GM19099 (cell line): ENCODE results near the gene PUS3.

Experiments used
- POLR2A ChIP-seq: IDR thresholded peaks from 3 replicates; pipeline ENCODE4 v1.6.1; 2011; ENCODE audit warnings: low read depth; ENCODE audit not compliant: insufficient read length; ENCODE audit errors: extremely low read depth

The PUS3 gene

DNA sequence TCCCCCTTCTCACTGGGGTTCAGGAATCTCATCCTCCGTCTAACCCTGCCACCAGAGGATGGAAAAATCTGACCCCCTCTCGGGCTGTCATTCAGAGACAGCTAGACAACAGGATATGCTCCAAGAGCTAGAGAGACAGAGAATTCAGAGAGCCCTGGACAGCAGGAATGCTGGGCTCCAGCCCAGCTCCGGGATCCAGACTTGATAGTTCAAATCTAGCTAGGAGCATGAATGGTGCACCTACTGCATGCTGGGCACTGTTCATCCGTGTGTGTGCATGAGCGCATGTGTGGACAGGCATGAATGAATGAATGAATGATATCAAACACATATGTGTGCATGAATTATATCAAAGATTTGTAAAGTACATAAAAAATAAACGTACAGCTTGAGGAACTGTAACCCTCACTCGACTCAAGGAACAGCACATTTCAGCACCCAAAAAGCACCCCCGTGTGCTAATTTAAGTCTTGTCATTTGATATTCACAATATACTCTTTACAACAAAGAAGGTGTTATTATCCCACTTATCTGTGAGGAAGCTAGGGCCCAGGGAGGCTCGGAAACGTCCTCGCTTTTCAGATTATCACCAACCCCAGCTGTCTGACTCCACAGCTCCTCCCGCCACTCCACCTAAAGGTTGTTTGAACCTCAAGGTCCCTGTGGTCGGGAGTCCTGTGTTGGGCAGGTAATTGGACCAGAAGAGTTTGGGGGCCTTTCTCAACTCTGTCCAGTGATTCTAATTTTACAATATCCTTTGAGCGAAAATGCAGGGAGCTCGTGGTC, 42.2 kb upstream of the PUS3 start:
- TF ChIP-seq POLR2A, result no peak

DNA sequence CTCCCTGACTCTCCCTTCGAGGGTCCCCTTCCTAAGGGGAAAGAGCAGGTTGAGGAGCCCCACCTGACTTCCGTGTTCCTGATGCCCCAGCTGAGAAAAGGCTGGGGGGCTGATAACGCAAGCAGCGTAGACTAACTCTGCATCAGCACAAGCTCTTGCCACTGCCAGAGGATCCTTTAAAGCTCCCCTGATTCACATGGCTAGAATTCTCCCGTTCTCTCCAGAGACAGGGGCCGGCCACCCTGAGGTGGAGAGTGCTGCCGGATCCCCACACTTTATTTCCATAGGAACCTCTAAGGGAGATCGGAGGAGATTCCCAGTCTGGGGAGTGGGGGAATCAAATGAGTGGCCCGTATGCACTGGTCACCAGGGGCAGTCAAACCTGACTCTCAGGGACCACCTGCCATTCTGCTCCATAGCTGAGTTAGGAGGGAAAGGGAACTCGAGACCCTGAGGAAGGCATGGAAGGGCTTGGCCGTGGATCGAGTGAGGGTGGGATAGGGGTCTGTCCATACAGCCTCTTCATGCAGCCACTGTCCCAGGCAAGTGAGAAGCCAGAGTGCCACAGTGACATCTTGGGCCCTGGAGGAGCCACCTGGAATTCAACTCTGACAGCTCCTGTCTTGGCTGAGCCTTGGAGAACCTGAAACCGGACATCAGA, 41.5 kb upstream of the PUS3 start:
- TF ChIP-seq POLR2A, result no peak

DNA sequence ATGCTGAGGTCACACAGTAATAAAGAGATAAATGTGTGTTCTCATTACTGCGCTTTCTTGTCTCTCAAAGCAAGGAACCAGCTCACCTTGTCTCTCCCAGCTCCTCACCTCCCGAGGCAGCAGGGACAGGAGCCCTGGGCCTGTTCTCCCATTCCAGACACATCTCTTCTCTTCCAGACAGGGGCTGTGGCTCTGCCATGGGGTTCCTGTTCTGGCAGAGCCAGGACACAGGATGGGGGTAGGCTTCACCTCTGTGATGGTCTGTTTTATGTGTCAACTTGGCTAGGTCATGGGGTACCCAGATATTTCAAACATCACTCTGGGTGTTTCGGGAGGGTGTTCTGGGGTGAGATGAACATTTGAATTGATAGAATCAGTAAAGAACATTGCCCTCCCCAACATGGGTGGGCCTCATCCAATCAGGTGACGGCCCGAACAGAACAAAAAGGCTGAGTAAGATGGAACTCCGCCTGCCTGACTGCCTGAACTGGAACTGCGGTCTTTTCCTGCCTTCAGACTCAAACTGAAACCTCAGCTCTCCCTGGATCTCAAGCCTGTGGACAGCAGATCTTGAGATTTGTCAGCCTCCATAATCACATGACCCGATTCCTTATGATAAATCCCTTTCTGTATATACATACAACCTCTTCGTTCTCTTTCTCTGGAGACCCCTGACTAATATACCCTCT, 40.8 kb upstream of the PUS3 start:
- no peak for TF ChIP-seq POLR2A

DNA sequence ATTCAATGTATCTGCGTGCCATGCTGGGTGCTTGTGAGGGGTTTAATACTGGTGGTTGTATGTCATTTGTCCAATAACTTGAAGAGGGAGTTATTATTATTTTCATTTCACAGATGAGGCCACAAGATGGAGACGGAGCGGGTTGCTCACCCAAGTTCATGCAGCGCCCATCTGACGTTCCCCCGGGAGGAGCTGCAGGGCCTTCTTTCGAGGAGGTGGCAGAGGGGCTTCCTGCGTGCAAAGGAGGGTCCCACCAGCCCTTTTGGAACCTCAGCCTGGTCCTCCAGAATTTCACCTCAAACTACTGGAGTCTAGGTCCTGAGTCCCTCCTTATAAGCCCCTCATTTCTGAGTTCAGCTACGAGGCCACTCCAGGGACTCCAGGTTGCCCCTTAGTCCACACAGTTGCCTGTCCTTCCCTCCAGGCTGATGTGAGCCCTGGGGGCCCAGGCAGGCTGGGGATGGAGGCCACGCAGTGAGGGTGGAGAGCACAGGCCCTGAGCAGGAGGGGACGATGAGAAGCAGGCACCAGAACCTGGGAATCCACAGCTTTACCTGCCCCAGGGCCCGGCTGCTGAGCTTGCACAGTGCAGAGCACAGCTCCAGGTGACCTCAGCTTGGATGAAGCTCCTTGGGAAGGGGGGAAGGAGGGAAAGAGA, 39.9 kb upstream of the PUS3 start:
- no peak for TF ChIP-seq POLR2A

DNA sequence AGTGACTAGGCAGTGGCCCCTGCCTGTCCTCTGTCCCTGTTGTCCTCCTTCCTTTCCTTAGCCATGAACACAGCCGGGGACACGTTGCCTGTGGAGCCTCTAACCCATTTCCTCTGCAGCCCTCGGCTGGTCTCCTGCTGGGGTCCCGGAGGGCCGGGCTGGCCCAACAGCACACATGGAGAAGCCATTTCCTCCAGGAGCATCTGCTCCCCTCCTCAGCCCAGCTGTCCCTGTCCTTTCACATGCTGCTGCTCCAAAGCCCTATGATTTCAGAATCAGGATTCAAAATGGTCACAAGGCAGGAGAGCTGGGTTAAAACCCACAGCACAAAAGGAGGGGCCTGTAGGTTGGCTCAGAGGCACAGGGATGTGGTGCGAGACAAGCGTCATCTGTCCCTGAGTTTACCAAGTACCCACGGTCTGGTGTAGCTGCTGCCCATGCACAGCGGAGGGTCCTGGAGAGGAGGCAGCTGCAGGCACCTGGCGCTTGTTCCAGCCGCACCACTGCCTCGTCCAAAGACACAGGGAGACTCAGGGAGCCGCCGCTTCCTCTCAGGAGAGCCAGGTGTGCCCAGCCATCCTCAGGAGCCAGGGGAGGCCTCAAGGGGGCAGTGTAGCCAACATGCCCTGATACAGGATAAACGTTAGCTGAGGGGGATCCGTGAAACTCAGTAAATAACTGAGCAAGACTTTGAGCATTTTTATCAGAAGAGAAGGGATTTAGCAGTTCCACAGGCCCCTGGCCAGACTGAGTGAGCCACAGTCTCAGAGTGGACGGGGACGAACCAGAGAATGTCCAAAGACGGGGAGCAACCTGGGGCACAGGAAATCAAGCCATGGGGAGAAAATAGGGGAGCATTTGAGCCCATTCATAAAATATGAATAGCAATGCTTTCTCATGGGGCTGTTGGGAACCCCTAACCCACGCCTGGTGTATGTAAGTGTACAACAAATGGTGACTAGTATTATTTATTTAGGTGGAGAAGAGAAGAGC, 38.9 kb upstream of the PUS3 start:
- no peak for TF ChIP-seq POLR2A

DNA sequence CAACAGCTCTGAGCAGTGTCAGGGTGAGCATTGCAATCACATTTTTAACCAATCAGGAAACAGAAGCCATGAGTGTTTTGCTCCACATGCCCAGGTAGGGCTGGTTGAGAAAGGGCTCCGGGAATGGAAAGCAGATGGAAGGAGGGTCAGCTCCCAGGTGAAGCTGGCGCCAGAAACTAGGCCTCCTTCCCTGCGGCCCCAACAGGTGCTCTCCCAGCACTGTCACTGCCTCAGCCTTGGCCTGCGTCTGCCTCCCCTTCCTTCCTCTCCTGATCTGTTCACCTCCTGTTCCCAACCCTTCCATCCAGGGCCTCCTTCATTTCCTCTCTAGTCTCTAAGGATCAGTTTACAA, 38.2 kb upstream of the PUS3 start:
- TF ChIP-seq POLR2A, result no peak

DNA sequence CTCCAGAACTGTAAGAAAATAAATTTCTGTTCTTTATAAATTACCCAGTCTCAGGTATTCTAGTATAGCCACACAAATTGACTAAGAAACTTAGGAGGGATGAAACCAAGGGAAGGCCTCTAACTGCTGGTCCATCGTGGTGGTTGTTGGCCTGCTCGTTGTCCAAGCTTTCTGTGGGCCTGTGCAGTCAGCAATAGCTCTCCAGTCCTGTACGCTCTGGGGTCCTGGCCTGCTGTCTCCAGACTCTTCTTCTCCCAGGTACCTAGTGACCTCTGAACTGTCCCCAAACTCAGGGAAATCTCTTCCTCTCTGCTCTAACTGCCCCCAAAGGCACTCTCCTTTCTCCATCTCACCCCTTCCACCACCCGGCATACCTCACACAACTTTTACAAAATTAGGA, 37.1 kb upstream of the PUS3 start:
- TF ChIP-seq POLR2A, result no peak

DNA sequence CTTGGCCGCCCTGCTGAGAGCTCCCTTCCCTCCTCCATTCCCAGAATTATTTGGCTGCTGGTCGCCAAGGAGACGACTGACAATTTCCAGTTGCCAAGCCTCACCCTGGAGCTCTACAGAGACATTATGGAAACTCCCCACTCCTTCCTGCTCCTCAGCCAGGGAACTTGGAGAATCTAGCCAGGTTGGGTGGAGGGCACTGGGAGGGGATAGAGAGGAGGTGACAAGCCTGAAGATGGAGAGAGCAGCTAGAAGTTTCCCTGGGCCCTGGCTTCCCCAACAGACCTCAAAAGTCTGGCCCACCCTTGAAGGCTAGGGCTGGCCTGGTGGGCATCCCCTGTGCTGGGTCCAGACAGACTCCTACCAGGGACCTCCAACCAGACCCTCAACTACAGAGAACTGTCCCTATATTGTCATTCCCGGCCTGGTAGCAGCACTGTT, 36.1 kb upstream of the PUS3 start:
- TF ChIP-seq POLR2A, result no peak

DNA sequence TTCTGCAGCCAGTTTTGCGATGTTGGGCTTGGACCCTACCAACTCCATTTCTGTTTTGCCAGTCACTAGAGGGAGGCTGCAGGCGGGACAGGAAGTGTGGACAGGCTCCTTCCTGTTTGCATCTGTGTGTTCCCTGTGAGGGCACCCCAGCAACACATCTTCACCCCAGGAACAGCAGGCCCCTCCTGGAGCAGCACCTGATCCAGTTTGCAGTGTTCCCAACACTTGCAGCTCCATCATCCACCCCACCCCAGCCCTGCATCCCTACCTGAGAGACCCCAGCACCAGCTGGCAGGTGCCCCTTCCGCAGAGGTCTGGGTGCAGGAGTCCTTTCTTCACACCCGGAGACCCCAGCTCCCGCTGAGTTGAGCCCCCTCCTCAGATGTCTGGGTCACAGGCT, 35.4 kb upstream of the PUS3 start:
- no peak for TF ChIP-seq POLR2A

DNA sequence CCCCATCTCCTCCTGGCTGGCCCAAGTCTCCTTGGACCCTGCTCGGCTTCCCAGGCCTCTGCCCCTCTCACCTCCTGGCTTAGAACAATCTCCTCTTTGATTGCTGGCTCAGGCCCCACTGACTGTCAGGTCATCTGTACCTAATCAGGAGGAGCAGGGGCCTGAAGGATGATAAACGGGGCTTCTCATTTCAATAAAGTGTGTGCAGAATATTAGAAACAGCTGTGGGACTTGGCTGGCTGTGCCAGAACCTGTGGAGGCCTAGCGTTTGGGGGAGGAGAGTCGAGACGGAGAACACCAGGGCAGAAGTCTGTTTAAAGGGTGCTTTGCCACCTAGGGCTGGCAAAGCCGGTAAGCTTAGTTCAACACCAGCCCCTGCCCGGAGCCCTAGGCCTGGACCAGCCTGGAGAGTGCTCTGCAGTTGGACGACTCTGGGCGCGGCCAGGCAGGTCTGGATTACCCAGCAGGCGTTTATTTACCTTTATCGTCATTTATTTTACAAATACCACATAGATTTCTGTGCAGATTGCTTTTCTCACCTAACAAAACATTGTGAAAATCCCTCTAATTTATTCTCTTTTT, 32.7 kb upstream of the PUS3 start:
- no peak for TF ChIP-seq POLR2A

DNA sequence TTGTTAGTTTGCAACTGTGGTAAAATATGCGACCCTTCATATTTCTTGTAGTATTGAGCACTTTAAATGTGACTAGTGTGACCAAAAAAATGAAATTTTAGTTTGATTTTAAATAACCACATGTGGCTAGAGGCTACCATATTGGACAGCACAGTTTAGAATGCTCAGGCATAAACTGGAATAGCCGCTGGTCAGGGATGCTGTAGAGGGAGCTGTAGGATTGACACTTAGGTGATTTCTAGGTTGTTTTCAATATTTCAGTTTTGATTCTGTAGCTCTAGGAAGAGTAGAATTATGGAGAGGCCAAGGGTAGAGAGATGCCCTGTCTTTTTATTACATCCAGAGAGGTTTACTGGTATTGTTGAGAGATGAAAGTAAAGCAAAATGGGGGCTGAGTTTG, 32.0 kb upstream of the PUS3 start:
- no peak for TF ChIP-seq POLR2A

DNA sequence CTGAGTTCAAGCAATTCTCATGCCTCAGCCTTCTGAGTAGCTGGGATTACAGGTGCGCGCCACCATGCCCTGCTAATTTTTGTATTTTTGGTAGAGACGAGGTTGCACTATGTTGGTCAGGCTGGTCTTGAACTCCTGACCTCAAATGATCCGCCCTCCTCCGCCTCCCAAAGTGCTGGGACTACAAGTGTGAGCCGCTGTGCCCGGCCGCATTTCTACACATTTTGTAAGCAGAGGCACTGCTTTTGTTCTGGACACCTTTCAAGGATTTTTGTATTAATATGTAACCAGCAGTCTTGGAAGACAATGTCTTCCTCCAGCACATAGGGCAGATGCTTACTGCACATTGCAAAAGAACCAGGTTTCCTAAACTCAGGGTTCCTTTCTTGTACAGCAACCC, 31.5 kb upstream of the PUS3 start:
- no peak for TF ChIP-seq POLR2A

DNA sequence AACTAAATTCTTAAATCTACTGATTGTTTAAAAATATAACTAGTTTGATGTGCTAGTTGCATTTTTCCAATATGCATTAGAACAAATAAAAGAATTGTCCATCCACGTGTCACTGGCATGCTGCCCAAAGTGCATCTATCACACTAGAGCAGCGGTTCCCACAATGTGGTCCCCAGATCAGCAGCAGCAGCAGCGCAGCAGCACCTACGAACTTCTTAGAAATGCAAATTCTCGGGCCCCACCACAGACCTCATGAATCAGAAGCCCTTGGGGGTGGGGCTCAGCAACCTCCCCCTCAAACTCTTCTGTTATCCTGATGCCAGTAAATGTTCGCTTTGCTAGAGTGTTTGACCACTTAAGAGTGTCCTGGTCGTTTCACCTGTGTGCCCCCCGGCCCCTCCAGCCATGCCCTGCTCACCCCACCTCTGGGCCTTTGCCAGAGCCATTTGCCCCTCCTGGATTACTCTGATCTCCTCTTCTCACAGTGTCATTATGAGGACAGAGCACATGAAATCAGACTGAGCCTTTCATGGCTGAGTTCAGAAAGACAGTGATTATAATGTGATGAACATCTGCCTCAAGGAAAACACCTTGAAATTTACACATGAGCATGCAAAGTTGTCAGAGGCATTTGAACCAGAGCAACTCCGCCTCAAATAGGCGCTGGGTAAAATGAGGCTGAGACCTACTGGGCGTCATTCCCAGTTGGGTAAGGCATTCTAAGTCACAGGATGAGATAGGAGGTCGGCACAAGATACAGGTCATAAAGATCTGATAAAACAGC, 30.2 kb upstream of the PUS3 start:
- no peak for TF ChIP-seq POLR2A
